Stimulated activated CD4-positive, alpha-beta T cell treated with anti-CD3 and anti-CD28 coated beads, TNF-alpha, amount 100 ng/mL, for 24 hours (primary cell): ENCODE results near the gene CYSTM1.
A peak's percentile ranks its signal among the peaks of the same experiment; 100 is the strongest.
"Not testable (repeated sequence)": the region's sequence is repeated elsewhere in the genome, so short reads cannot be mapped to it uniquely, and the experiment has no call there.

Experiments
- DNase-seq, 3 experiments: peaks; one replicate each; pipeline ENCODE4 v3.0.0-alpha.2; 2020; ENCODE audit warnings: low read depth in 3 of 3

Gene CYSTM1

GRCh38 chr5:140150201-140150600 is 24.8 kb upstream of the CYSTM1 start:
- no peak for DNase-seq

- no peak for DNase-seq
These were observed 23.6 kb upstream of the CYSTM1 start for GRCh38 chr5:140151144-140152021.

- DNase-seq, result no peak
These were observed 22.7 kb upstream of the CYSTM1 start for GRCh38 chr5:140152022-140152999.

- DNase-seq, result no peak
These were observed 21.7 kb upstream of the CYSTM1 start for GRCh38 chr5:140153255-140153654.

DNA sequence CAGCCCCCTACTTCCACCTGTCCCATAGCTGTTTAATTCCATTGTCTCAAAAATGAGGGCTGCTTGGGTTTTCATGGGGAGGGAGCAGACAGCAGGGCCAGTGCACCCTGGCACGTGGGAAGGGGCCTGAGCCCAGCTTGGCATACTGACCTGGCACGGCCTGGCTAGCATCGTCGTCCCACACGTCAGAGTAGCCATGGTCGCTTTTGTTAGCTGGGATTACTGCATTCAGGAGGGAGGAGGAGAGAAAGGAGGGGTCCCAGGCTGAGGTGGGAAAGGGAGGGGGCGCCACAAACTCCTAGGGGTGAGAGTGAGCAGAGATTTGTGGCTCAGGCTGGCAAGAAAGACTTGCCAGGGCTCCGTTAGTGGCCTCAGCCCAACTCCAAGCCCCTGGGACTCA is 21.1 kb upstream of the CYSTM1 start:
- DNase-seq, result no peak

- DNase-seq, result not testable (repeated sequence)
These were observed 20.1 kb upstream of the CYSTM1 start for GRCh38 chr5:140154710-140155381.

- DNase-seq, result peak; percentile 76 to 85 (median 83)
These were observed 17.8 kb upstream of the CYSTM1 start for GRCh38 chr5:140157032-140157781.

GRCh38 chr5:140159014-140159927 is 15.7 kb upstream of the CYSTM1 start:
- DNase-seq, result no peak

DNA sequence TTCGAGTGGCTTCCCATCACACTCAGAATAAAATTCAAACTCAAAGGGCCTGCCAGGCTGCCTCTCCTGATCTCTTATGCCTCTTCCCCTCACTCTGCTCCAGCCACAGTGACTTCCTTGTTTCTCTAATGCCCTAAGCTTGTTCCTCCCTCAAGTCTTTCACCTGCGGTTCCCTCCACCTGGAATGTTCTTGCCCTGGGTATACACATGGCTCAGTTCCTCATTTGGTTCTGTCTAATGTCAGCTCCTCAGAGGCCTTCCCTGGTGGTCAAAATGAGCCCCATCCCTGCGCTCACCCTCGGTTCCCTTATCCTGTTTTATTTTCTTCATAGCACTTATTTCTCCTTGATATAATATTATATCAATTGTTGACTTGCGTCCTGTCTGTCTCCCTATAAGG is 12.7 kb upstream of the CYSTM1 start:
- no peak for DNase-seq

- DNase-seq, result no peak
These were observed 12.2 kb upstream of the CYSTM1 start for GRCh38 chr5:140162781-140163180.

- no peak for DNase-seq
These were observed 9.7 kb upstream of the CYSTM1 start for GRCh38 chr5:140165101-140165922.

- DNase-seq, result no peak
These were observed 9.1 kb upstream of the CYSTM1 start for GRCh38 chr5:140165923-140166270.

DNA sequence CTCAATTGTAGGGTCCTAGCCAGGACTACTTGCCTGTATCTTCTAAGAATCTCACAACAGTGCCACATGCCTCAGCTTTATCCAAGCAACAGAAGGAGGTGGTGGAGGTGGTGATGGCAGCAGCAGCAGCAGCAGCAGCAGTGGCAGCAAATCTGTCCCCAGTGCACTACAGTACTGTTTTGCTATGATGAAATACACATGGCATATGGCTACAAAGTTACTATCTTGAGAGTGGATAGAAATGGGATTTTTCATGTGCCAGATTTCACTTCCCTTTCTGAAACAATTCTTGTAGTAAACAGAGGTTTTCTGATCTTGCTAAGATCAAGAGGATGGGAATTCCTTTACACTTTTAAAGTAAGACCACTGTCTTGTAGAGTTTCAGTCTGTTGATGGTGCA is 8.1 kb upstream of the CYSTM1 start:
- DNase-seq, result no peak

DNA sequence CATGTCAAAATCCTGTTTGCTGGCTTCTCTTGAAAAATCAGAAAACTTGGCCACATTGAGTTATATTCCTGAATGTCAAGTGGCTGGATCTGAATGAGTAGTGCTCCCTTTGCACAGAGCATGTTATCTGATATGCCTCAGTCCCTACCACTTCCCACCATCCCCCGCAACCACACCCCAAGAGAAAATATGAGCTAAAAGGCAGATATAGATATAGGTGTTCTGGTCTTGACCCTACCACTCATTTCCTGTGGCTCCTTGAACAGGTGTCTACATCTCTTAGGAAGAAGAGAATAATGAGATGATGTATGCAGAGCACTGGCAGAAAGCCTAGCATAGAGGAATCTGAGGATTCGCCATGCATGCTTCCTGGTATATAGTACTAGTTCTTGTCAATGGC is 6.6 kb upstream of the CYSTM1 start:
- no peak for DNase-seq

GRCh38 chr5:140169410-140169809 is 5.6 kb upstream of the CYSTM1 start:
- no peak for DNase-seq

- DNase-seq, result no peak
These were observed 2.5 kb upstream of the CYSTM1 start for GRCh38 chr5:140172483-140172882.

- DNase-seq, result no peak
These were observed 974 bp upstream of the CYSTM1 start for GRCh38 chr5:140174014-140174413.

DNA sequence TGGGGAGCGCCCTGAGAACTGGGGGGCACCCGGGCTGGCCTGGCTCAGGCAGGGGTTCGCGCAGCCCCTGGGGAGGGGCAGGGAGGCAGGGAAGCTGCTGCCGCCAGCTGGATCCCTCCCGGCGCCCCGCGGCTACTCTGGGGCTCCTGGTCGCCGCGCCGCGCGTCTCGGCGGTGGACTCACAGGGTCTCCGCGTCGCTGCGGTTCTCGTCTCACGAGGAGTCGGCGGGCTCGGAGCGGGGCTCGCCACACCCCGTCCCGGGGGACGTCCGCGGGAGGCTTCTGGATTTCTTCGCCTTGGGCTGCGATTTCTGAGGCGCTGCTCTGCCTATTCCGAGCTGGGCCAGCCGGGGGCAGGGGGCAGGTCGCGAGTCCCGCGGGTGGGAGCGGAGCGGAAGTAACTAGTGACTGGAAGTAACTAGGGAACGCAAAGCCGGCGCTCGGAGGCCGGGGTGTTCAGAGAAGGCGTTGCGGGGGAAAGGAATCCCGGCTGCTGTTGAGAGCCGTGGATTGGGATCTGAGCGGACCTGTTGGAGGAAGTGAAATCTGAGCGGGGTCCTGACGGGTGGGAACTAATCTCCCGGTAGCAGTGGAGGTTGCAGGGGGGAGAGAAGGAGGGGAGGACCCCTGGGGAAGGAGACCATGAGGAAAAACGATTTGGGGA is 511 bp downstream of the CYSTM1 start:
- peak; percentile 24 to 58 (median 36) for DNase-seq

GRCh38 chr5:140176031-140176387 is 1.0 kb downstream of the CYSTM1 start:
- no peak for DNase-seq
